C4-2B (cell line): ENCODE measurements around the gene ZBTB45.

Source experiments
- H3K27ac ChIP-seq: fragments of 450-650 bp; 2 replicates; pipeline ENCODE4 v1.5.1; 2017
- CTCF ChIP-seq: fragments of 450-650 bp; conservative IDR thresholded peaks from 2 replicates; pipeline ENCODE4 v1.5.1; 2017; ENCODE audit warnings: mild to moderate bottlenecking
- ZFX ChIP-seq: fragments of 450-650 bp; IDR thresholded peaks from 2 replicates; pipeline ENCODE4 v1.6.1; 2017

Gene ZBTB45

GRCh38 chr19:58521651-58522050 lies 2.0 kb upstream of the ZBTB45 start:
- H3K27ac ChIP-seq: peak overlapping the region; percentile 89

GRCh38 chr19:58520257-58520599 lies 618 bp upstream of the ZBTB45 start:
- TF ChIP-seq CTCF: no peak
- no peak for TF ChIP-seq ZFX

More at GRCh38 chr19:58521651-58522050, 2.0 kb upstream of the ZBTB45 start:
- TF ChIP-seq ZFX: no peak
- no peak for TF ChIP-seq CTCF

GRCh38 chr19:58519087-58519354 lies 589 bp downstream of the ZBTB45 start:
- H3K27ac ChIP-seq: peak overlapping the region; percentile 89
- no peak; the same call in 1 of the 2 replicates for TF ChIP-seq CTCF

More at GRCh38 chr19:58520257-58520599, 618 bp upstream of the ZBTB45 start:
- H3K27ac ChIP-seq: peak overlapping the region; percentile 89

GRCh38 chr19:58518256-58519086 lies 1.1 kb downstream of the ZBTB45 start:
- TF ChIP-seq CTCF (no peak), ZFX (no peak)
- peak overlapping the region; percentile 89 for H3K27ac ChIP-seq

- H3K27ac ChIP-seq: peak overlapping the region; percentile 89; the same call in 1 of the 2 replicates
- no peak for TF ChIP-seq ZFX
- TF ChIP-seq CTCF: peak; percentile 28
Observed at GRCh38 chr19:58516964-58517833, 2.4 kb downstream of the ZBTB45 start.

- TF ChIP-seq CTCF: no peak
- no peak for TF ChIP-seq ZFX
- peak overlapping the region; percentile 90; the same call in 1 of the 2 replicates for H3K27ac ChIP-seq
Observed at GRCh38 chr19:58516246-58516836, 3.3 kb downstream of the ZBTB45 start.

- TF ChIP-seq CTCF (no peak), ZFX (no peak)
- peak overlapping the region; percentile 90 for H3K27ac ChIP-seq
Observed at GRCh38 chr19:58515259-58515658, 4.4 kb downstream of the ZBTB45 start.
